Measurements from ENCODE around the gene KCNQ1. TPM values are rescaled to one million over a fixed set of nuclear protein-coding genes. Genes with fewer than 3 reads are reported as not detected.

Gene KCNQ1
- total and polyA plus RNA-seq, 8 donors = 14.0 to 61.1 (median 46.7) TPM

DNA sequence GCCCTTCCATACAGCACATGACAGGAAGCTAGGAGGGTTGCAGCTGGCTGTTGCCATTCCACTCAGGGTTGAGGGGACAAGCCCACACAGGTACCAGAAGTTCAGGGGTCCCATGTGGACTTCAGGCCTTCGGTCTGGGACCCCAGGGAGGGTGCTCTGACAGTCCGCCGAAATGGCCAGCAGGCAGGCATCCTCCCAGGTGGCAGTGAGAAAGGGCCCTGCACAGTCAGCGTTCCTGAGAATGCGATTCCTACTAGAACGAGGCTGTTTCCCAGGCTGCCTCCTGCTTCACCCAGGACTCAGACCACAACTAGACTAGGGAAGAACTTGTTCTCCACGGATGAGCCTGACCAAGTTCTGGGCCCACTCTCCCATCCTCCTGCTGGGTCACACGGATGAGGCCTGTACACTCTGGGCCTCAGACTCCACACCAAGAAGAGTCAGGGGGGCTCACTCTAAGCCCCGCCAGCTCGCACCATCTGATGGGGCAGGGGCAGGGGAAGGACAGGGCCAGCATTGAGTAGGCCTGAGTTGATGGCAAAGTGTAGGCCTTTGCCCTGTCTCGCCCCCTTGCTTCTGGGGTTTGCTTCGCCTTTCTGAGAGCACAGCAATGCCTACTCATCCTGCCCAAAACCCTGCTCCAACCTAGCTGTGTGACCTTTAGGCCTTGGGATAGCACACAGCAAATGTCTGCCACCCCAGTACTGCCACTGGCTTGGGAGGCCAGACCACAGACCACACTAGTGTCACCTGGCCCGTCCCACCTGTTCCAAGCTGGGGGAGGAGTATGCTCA, 241.0 kb downstream of the KCNQ1 start:
- 88 to 91% methylated on average over 13 of the region's 13 CpGs for WGBS, 2 donors
- intact Hi-C loops (cut with DNase I) = no loop called here
- H3K27ac ChIP-seq = no peak overlapping the region
- H3K36me3 ChIP-seq = no peaks in the 10 kb centered on the region
- FAIRE-seq (no peak), ATAC-seq (no peak), DNase-seq (peak in 2 of 6 donors; percentile 27 to 34)
- H3K9me3 ChIP-seq = no peaks in the 10 kb centered on the region
- H3K4me1 ChIP-seq = no peaks in the 10 kb centered on the region
- no peak overlapping the region for H3K4me3 ChIP-seq
- no peak for TF ChIP-seq CTCF (IDR thresholded peaks at IDR 0.05)
- H3K27me3 ChIP-seq = no peaks in the 10 kb centered on the region

- FAIRE-seq (no peak), ATAC-seq (no peak), DNase-seq (peak in 2 of 6 donors; percentile 39)
- intact Hi-C loops (cut with DNase I) = no loop called here
- Histone ChIP-seq H3K9me3 (no peaks in the 10 kb centered on the region), H3K27ac (no peak overlapping the region), H3K4me1 (peaks cover 0 to 4% (median 0%) of the 10 kb centered on the region in 3 donors), H3K36me3 (no peaks in the 10 kb centered on the region), H3K4me3 (no peak overlapping the region), H3K27me3 (no peaks in the 10 kb centered on the region)
- TF ChIP-seq CTCF (IDR thresholded peaks at IDR 0.05) = no peak
- 87 to 90% methylated on average over 7 of the region's 7 CpGs for WGBS, 2 donors
Measured at GRCh38 chr11:2686360-2687222, 241.8 kb downstream of the KCNQ1 start.

GRCh38 chr11:2687223-2687530, 242.4 kb downstream of the KCNQ1 start:
- H3K27me3 ChIP-seq = no peaks in the 10 kb centered on the region
- DNase-seq (peak in 1 of 6 donors; percentile 17), FAIRE-seq (no peak), ATAC-seq (peak in 1 of 4 donors; percentile 8)
- peaks cover 0 to 5% (median 0%) of the 10 kb centered on the region in 3 donors for H3K4me1 ChIP-seq
- no peak overlapping the region for H3K27ac ChIP-seq
- no peaks in the 10 kb centered on the region for H3K9me3 ChIP-seq
- H3K4me3 ChIP-seq = no peak overlapping the region
- no peak for TF ChIP-seq CTCF (IDR thresholded peaks at IDR 0.05)
- H3K36me3 ChIP-seq = no peaks in the 10 kb centered on the region
- intact Hi-C loops (cut with DNase I) = no loop called here
- WGBS, 2 donors = 63 to 85% methylated on average over 1 of the region's 1 CpG

DNA sequence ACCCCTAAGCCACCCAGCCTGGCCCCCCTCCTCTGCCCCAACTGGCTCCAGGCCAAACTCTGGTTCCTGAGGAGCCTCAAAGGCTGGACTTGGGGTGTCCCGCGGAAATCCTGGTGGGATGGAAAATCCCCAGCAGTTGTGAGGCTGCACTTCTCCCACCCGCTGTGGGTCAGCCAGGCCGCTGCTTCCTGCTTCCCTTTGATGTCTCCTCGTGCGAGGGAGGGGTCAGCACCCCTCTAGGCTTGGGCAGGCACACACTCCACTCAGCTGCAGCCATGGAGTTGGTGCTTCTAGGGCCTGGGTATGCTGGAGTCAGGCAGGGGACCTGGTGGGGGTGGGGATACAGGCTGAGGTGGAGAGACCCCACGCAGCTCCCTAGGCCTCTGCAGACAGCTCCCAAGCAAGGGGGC, 243.0 kb downstream of the KCNQ1 start:
- Histone ChIP-seq H3K27me3 (no peaks in the 10 kb centered on the region), H3K27ac (no peak overlapping the region), H3K36me3 (no peaks in the 10 kb centered on the region), H3K4me1 (peaks cover 0 to 5% (median 0%) of the 10 kb centered on the region in 3 donors), H3K4me3 (no peak overlapping the region), H3K9me3 (no peaks in the 10 kb centered on the region)
- ATAC-seq (no peak), DNase-seq (peak in 2 of 6 donors; percentile 50 to 51), FAIRE-seq (no peak)
- intact Hi-C loops (cut with DNase I) = no loop called here
- TF ChIP-seq CTCF (IDR thresholded peaks at IDR 0.05) = no peak
- 73 to 75% methylated on average over 7 of the region's 7 CpGs for WGBS, 2 donors
